ENCODE results near the gene OXSM. TPM values are rescaled to one million over a fixed set of nuclear protein-coding genes. Genes with fewer than 3 reads are reported as not detected.

The OXSM gene
- total RNA-seq, 1 donor from 2014 or later: 1.6 TPM

DNA sequence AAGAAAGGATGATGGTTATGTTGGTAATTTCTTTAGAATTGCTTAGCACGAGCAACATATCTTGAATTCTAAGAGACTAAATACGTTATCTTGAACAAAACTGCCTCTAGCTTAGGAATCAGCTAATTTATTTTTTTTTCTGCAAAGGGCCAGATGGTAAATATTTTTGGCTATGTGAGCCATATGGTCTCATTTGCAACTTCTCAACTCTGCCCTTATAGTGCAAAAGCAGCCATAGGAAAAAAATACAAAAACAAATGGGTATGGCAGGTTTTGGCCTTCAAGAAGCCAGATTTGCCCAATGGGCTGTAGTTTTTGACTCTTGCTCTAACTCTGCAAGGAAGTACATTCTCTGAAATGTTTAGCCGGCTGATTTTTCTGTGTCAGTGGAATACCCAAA lies 11.9 kb downstream of the OXSM start:
- Histone ChIP-seq H3K4me3 (no peak overlapping the region), H2AFZ (replicated peaks) (no peak overlapping the region), H3K27me3 (no peaks in the 10 kb centered on the region), H3K9ac (no peak overlapping the region), H3K27ac (no peak overlapping the region), H3K4me2 (no peak overlapping the region), H3K36me3 (no peaks in the 10 kb centered on the region), H3K4me1 (no peaks in the 10 kb centered on the region), H4K20me1 (ENCODE audit: low read depth) (no peaks in the 10 kb centered on the region), H3K79me2 (ENCODE audit: low read depth) (no peaks in the 10 kb centered on the region), H3K9me3 (ENCODE audit: low read depth) (no peaks in the 10 kb centered on the region), H3F3A (ENCODE audit: low read depth) (no peaks in the 10 kb centered on the region)
- TF ChIP-seq EZH2 (IDR thresholded peaks at IDR 0.05): no peak
- TF ChIP-seq EZH2phosphoT487 (IDR thresholded peaks at IDR 0.05): no peak
- TF ChIP-seq, protein P1, sequence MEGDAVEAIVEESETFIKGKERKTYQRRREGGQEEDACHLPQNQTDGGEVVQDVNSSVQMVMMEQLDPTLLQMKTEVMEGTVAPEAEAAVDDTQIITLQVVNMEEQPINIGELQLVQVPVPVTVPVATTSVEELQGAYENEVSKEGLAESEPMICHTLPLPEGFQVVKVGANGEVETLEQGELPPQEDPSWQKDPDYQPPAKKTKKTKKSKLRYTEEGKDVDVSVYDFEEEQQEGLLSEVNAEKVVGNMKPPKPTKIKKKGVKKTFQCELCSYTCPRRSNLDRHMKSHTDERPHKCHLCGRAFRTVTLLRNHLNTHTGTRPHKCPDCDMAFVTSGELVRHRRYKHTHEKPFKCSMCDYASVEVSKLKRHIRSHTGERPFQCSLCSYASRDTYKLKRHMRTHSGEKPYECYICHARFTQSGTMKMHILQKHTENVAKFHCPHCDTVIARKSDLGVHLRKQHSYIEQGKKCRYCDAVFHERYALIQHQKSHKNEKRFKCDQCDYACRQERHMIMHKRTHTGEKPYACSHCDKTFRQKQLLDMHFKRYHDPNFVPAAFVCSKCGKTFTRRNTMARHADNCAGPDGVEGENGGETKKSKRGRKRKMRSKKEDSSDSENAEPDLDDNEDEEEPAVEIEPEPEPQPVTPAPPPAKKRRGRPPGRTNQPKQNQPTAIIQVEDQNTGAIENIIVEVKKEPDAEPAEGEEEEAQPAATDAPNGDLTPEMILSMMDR (IDR thresholded peaks at IDR 0.05): no peak
- Mint-ChIP-seq H3K36me3 (no peaks in the 10 kb centered on the region), H3K4me3 (no peak overlapping the region), H3K9me3 (no peaks in the 10 kb centered on the region), H3K4me1 (peaks cover 12% of the 10 kb centered on the region), H3K27me3 (ENCODE audit: insufficient read depth, low read depth) (no peaks in the 10 kb centered on the region), H3K27ac (no peak overlapping the region)
- DNase-seq (ENCODE audit: low spot score): no peak

DNA sequence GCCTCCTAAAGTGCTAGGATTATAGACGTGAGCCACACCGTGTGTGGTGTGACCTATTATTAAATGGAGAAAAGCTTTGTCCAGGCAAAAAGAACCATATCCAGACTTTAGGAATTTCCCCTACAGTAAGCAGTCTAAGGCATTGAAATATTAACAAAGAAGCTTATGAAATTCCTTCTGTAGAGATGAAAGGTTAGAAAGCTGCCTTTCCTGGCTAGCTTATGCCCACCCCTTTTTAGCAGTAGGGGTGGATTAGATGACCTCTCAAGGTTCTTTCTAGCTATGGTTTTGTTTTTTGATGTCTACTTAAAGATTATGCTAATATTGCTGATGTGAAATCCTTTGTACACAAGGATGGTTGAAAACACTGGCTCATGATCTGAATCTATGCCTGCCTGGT lies 13.9 kb downstream of the OXSM start:
- Histone ChIP-seq H3K27me3 (no peaks in the 10 kb centered on the region), H3K4me2 (no peak overlapping the region), H3K4me3 (no peak overlapping the region), H3K79me2 (ENCODE audit: low read depth) (no peaks in the 10 kb centered on the region), H3F3A (ENCODE audit: low read depth) (no peaks in the 10 kb centered on the region), H3K9ac (no peak overlapping the region), H4K20me1 (ENCODE audit: low read depth) (no peaks in the 10 kb centered on the region), H3K4me1 (no peaks in the 10 kb centered on the region), H3K36me3 (no peaks in the 10 kb centered on the region), H2AFZ (replicated peaks) (no peak overlapping the region), H3K27ac (no peak overlapping the region), H3K9me3 (ENCODE audit: low read depth) (no peaks in the 10 kb centered on the region)
- TF ChIP-seq, protein P1 (IDR thresholded peaks at IDR 0.05): no peak
- TF ChIP-seq EZH2 (IDR thresholded peaks at IDR 0.05): no peak
- TF ChIP-seq EZH2phosphoT487 (IDR thresholded peaks at IDR 0.05): no peak
- Mint-ChIP-seq H3K4me1 (peaks cover 12% of the 10 kb centered on the region), H3K27me3 (ENCODE audit: insufficient read depth, low read depth) (no peaks in the 10 kb centered on the region), H3K4me3 (no peak overlapping the region), H3K9me3 (no peaks in the 10 kb centered on the region), H3K27ac (no peak overlapping the region), H3K36me3 (no peaks in the 10 kb centered on the region)
- no peak for DNase-seq (ENCODE audit: low spot score)

DNA sequence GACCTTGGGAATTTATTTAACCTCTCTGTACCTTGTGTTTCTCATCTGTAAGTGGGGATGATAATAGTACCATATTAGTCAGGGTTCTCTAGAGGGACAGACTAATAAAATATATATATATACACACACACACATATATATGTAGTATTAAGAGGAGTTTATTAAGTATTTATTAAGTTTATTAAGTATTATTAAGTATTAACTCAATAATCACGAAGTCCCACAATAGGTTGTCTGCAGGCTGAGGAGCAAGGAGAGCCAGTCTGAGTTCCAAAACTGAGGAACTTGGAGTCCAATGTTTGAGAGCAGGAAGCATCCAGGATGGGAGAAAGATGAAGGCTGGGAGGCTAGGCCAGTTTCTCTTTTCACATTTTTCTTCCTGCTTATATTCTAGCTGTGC lies 14.8 kb downstream of the OXSM start:
- H3K27ac Mint-ChIP-seq: no peak overlapping the region
- no peak overlapping the region for H3K27ac ChIP-seq
- no peak overlapping the region for H3K4me2 ChIP-seq
- H3K9me3 Mint-ChIP-seq: no peaks in the 10 kb centered on the region
- peaks cover 12% of the 10 kb centered on the region for H3K4me1 Mint-ChIP-seq
- H3K9me3 ChIP-seq (ENCODE audit: low read depth): no peaks in the 10 kb centered on the region
- no peak for DNase-seq (ENCODE audit: low spot score)
- no peaks in the 10 kb centered on the region for H4K20me1 ChIP-seq (ENCODE audit: low read depth)
- H3K4me3 Mint-ChIP-seq: no peak overlapping the region
- H3K27me3 ChIP-seq: no peaks in the 10 kb centered on the region
- no peak overlapping the region for H3K4me3 ChIP-seq
- no peaks in the 10 kb centered on the region for H3K36me3 ChIP-seq
- no peaks in the 10 kb centered on the region for H3K36me3 Mint-ChIP-seq
- H3K9ac ChIP-seq: no peak overlapping the region
- H3K27me3 Mint-ChIP-seq (ENCODE audit: insufficient read depth, low read depth): no peaks in the 10 kb centered on the region
- H2AFZ ChIP-seq (replicated peaks): no peak overlapping the region
- H3K79me2 ChIP-seq (ENCODE audit: low read depth): no peaks in the 10 kb centered on the region
- H3F3A ChIP-seq (ENCODE audit: low read depth): no peaks in the 10 kb centered on the region
- no peak for TF ChIP-seq EZH2 (IDR thresholded peaks at IDR 0.05)
- TF ChIP-seq EZH2phosphoT487 (IDR thresholded peaks at IDR 0.05): no peak
- TF ChIP-seq, protein P1 (IDR thresholded peaks at IDR 0.05): no peak
- H3K4me1 ChIP-seq: no peaks in the 10 kb centered on the region
